ENCODE results near the gene MMP25. TPM values are rescaled to one million over a fixed set of nuclear protein-coding genes. Genes with fewer than 3 reads are reported as not detected.

MMP25 gene
- total and polyA plus RNA-seq, 2 donors (not counting 1 experiment from before 2014, with no cell fraction given): 0.12 to 0.22 TPM

DNA sequence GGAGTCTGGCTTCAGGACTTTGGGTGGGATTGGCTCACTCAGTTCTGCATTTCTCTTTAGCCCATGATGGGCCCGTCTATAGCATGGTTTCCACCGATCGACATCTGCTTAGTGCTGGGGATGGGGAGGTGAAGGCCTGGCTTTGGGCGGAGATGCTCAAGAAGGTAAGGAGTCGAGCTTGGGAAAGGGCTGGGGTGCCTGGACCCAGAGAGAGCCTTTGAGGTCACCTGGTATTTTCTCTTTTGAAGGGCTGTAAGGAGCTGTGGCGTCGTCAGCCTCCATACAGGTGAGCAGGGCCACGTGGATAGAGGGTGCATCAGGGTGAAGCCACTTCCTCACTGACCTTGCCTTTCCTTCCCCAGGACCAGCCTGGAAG, 20.4 kb upstream of the MMP25 start:
- Histone ChIP-seq H3K27me3 (replicated peaks in 1 of 4; ENCODE audit: control extremely low read depth in 1 of 4, control insufficient read depth in 3 of 4, insufficient read depth in 4 of 4, low read length in 3 of 4) (peaks cover 0 to 26% (median 16%) of the 10 kb centered on the region in 4 experiments), H3K4me1 (ENCODE audit: control insufficient read depth in 2 of 2, insufficient read depth in 2 of 2, low read length in 2 of 2) (peaks cover 51 to 58% of the 10 kb centered on the region in 2 donors), H4K20me1 (ENCODE audit: control insufficient read depth, insufficient read depth, low read length, poor library complexity, severe bottlenecking) (peaks cover 40% of the 10 kb centered on the region), H3K27ac (ENCODE audit: low read length in 2 of 2) (no peak overlapping the region), H3K4me3 (ENCODE audit: control extremely low read depth in 1 of 5, extremely low read depth in 1 of 5, insufficient read depth in 1 of 5, low read depth in 2 of 5, low read length in 4 of 5) (no peak overlapping the region), H3K79me2 (ENCODE audit: control insufficient read depth, insufficient read depth, low read length) (peaks cover 15% of the 10 kb centered on the region), H3K9me3 (ENCODE audit: control extremely low read depth in 1 of 3, control insufficient read depth in 2 of 3, insufficient read depth in 1 of 3, low read length in 2 of 3) (peaks cover 0 to 13% (median 0%) of the 10 kb centered on the region in 3 donors), H2AFZ (ENCODE audit: insufficient read depth, low read depth, low read length, poor library complexity, severe bottlenecking) (no peak overlapping the region), H3K36me3 (replicated peaks in 1 of 2; ENCODE audit: control extremely low read depth in 1 of 2, control insufficient read depth in 1 of 2, extremely low read depth in 1 of 2, insufficient read depth in 2 of 2, low read length in 1 of 2) (peaks cover 0 to 18% of the 10 kb centered on the region in 2 experiments), H3K9ac (ENCODE audit: low read length) (no peak overlapping the region), H3K4me2 (replicated peaks; ENCODE audit: low read depth, low read length, poor library complexity, severe bottlenecking) (no peak overlapping the region)
- ATAC-seq (ENCODE audit: low read depth) (no peak), DNase-seq (no peak)
- WGBS (ENCODE audit: insufficient coverage): 98% methylated on average over 8 of the region's 8 CpGs
- Mint-ChIP-seq H3K27me3 (peaks cover 13% of the 10 kb centered on the region), H3K9me3 (ENCODE audit: insufficient read depth) (no peaks in the 10 kb centered on the region), H3K27ac (no peak overlapping the region), H3K4me1 (peaks cover 48% of the 10 kb centered on the region), H3K4me3 (no peak overlapping the region)
- intact Hi-C loops (cut with micrococcal nuclease): loop anchor here (10.0 kb wide), 2 partner anchors 259 to 1721 kb away; partner anchors contain the start of genes UBE2I and ZNF263
- TF ChIP-seq, protein P1, sequence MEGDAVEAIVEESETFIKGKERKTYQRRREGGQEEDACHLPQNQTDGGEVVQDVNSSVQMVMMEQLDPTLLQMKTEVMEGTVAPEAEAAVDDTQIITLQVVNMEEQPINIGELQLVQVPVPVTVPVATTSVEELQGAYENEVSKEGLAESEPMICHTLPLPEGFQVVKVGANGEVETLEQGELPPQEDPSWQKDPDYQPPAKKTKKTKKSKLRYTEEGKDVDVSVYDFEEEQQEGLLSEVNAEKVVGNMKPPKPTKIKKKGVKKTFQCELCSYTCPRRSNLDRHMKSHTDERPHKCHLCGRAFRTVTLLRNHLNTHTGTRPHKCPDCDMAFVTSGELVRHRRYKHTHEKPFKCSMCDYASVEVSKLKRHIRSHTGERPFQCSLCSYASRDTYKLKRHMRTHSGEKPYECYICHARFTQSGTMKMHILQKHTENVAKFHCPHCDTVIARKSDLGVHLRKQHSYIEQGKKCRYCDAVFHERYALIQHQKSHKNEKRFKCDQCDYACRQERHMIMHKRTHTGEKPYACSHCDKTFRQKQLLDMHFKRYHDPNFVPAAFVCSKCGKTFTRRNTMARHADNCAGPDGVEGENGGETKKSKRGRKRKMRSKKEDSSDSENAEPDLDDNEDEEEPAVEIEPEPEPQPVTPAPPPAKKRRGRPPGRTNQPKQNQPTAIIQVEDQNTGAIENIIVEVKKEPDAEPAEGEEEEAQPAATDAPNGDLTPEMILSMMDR (IDR thresholded peaks at IDR 0.05): no peak
- no peak for TF ChIP-seq EZH2 (IDR thresholded peaks at IDR 0.05; ENCODE audit: borderline replicate concordance, insufficient read depth, low read depth, low read length, poor library complexity, severe bottlenecking)
- ChIA-PET CTCF (interaction anchor here (6.7 kb wide), 1 partner anchor 22 kb away, joined by 213 read pairs; no protein-coding TSS in a partner anchor), POLR2A (interaction anchor here (0.5 kb wide), 1 partner anchor 594 kb away, joined by 3 read pairs; no protein-coding TSS in a partner anchor)
